ENCODE data around the gene COL18A1.
"Not testable (repeated sequence)": the region's sequence is repeated elsewhere in the genome, so short reads cannot be mapped to it uniquely, and the experiment has no call there.

The COL18A1 gene

DNA sequence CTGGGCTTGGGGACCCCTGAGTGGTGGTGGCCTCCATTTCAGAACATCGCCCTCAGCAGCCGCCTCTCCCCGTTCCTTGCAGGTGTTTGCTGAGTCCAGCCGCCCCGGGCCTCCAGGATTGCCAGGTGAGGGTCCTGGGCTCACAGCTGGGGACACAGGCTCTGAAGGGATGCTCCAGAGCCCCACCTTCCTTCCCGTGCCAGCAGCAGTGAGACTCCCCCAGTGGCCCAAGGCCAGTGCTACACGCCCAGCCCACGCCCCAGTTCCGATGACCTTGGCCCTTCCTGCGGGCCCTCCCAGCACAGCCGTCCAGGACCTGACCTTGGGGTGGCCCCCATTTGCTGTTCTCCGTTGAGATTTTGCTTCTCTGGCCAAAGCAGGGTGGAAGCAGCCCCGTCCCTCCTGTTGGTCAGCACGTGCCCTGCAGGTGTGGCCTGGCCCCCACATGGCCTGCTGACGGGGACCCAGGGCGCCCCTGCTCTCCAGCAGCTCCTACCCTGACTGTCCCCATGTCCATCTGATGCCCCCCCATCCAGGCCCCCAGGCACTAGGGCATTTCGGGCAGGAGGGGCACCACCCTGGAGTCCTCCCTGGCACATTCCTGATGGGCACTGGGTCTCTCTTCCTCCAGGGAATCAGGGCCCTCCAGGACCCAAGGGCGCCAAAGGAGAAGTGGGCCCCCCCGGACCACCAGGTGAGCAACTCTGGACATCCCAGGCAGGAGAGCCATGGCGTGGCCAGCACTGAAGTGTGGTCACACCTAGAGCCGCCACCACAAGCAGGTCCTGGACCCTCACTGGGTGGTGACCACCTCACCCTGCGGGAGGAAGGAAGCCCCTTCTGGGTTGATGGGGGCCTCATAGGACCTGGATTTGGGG is 92.2 kb downstream of the COL18A1 start:
- no peak for DNase-seq

DNA sequence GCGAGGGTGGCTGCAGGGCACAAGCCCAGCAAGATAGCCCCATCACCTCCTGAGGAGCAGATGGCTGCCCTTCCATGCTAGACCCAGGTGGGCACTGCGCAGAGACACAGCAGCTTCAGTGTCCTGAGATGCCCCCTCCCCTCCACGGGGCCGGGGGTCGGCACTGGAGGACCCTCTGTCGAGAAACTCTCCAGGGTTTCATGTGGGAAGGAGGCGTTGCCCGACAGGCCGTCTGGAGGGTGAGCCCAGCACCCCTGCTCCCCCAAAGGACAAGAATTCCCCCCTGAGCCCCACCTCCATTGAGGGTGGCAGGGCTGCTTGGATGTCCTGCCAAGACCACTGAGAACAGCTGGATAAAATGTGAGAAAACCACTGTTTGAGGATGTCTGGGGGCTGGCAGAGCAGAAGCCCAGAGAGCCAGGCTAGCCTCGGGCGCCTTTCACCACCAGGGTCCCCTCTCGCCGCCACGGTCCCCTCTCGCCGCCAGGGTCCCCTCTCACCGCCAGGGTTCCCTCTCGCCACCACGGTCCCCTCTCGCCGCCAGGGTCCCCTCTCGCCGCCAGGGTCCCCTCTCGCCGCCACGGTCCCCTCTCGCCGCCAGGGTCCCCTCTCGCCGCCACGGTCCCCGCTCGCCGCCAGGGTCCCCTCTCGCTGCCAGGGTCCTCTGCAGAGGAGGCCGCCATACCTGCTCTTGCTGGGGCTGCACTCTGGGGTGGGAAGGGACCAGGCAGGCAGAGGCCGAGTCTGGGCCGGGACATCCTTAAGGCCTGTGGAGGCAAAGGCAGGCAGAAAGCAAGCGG is 93.1 kb downstream of the COL18A1 start:
- DNase-seq, result no peak

GRCh38 chr21:45498646-45499000 is 93.7 kb downstream of the COL18A1 start:
- DNase-seq, result no peak

DNA sequence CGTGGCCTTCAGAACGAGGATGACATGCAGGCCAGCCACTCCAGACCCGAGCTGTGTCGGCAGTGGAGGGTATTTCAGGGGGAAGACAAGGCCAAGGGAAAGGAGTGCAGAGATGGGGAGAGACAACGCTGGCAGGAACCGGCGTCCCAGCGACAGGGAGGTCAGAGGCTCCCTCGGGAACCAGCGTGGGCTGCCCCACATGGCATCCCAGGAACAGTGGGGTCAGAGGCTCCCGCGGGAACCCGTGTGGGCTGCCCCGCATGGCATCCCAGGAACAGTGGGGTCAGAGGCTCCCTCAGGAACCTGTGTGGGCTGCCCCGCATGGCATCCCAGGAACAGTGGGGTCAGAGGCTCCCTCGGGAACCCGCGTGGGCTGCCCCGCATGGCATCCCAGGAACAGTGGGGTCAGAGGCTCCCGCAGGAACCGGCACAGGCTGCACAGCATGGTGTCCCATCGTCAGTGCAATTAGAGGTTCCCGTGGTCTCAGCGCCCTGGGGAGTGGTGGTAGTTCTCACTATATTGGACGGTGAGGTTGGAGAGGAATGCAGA is 94.3 kb downstream of the COL18A1 start:
- DNase-seq, result no peak

GRCh38 chr21:45499970-45500577 is 95.1 kb downstream of the COL18A1 start:
- no peak for DNase-seq

DNA sequence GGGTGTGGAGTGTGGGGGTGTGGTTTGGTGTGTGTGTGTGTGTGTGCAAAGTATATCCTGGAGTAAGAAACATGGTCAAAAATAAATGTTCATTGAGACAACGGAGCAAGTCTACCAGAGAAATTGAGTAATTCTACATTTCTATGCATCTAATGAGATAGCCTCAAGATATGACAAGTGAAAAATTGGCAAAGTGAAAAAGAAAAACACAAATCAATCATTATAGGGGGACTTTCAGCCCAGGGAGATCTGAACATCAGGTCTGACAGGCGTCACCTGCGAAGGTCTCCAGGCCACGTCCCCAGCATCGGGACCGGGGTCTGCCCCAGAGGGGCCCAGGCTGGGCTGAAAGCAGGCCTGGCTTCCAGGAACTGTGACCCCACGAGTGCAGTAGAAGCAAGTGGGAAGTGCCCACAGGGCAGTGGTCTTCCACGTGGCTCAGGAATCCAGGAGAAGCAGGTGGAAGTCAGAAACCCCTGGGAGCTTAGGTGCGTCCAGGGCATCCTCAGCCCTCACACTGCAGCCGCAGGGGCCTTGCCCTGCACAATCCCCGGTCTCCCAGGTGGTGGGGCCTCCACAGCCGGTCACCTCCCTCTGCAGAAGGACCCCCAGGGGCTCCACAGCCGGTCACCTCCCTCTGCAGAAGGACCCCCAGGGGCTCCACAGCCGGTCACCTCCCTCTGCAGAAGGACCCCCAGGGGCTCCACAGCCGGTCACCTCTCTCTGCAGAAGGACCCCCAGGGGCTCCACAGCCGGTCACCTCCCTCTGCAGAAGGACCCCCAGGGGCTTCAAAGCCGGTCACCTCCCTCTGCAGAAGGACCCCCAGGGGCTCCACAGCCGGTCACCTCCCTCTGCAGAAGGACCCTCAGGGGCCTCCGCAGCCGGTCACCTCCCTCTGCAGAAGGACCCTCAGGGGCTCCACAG is 96.4 kb downstream of the COL18A1 start:
- not testable (repeated sequence) for DNase-seq

GRCh38 chr21:45502006-45502345 is 97.0 kb downstream of the COL18A1 start:
- no peak for DNase-seq

- no peak for DNase-seq
These were observed 97.6 kb downstream of the COL18A1 start for GRCh38 chr21:45502600-45502999.

DNA sequence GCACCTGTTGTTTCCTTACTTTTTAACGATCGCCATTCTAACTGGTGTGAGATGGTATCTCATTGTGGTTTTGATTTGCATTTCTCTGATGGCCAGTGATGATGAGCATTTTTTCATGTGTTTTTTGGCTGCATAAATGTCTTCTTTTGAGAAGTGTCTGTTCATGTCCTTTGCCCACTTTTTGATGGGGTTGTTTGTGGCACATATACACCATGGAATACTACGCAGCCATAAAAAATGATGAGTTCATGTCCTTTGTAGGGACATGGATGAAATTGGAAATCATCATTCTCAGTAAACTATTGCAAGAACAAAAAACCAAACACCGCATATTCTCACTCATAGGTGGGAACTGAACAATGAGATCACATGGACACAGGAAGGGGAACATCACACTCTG is 98.3 kb downstream of the COL18A1 start:
- not testable (repeated sequence) for DNase-seq

DNA sequence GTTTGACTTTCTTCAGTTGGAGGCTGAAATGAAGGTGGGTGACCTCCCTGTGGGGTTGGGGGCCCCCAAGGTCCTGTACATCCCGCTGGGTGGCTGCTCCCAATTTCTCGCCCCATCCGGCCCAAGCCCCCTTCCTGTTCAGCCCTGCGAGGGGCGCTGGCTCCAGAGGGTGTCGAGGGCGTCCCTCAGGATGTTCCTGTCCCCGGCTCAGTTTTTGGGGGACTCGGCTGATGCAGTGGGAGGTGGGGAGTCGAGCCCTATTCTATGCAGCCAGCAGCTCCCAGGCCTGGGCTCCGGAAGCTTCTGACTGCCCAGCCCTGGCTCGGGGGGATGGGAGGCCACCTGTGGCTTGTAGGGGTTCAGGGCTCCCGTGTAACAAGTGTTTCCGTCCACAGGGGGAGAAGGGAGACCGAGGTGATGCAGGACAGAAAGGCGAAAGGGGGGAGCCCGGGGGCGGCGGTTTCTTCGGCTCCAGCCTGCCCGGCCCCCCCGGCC is 99.1 kb downstream of the COL18A1 start:
- no peak for DNase-seq

DNA sequence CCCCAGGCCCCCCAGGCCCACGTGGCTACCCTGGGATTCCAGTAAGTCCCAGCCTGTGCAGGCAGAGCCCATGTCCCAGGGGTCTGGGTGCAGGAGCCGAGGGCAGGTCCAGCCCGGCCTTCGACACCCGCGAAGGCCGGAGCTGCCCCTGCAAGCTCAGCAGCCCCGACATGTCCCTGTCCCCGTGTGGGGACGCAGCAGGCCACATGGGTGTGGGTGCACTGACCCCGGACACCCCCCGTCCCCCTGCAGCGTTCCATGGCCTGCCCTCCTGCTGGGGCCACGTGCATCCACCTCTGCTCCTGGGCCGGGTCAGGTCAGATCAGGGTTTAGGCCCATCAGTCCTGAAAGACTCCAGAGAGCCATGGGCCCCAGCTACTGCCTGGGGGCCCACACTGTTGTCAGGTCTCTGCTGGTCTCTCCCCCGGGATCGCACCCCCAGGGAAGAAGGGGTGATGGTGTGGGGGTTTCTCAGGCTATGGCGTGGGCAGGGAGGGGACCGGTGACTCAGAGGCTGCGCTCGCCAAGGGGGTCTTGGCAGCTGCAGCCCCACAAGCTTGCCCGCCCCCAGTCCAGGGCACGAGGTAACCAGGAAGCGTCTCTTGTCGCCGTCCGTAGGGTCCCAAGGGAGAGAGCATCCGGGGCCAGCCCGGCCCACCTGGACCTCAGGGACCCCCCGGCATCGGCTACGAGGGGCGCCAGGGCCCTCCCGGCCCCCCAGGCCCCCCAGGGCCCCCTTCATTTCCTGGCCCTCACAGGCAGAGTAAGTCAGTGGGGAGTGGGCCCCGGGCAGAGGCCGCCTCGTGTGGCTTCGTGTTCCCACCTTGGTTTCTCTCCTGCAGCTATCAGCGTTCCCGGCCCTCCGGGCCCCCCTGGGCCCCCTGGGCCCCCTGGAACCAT is 99.8 kb downstream of the COL18A1 start:
- DNase-seq, result no peak

GRCh38 chr21:45505416-45506021 is 100.6 kb downstream of the COL18A1 start:
- no peak for DNase-seq

DNA sequence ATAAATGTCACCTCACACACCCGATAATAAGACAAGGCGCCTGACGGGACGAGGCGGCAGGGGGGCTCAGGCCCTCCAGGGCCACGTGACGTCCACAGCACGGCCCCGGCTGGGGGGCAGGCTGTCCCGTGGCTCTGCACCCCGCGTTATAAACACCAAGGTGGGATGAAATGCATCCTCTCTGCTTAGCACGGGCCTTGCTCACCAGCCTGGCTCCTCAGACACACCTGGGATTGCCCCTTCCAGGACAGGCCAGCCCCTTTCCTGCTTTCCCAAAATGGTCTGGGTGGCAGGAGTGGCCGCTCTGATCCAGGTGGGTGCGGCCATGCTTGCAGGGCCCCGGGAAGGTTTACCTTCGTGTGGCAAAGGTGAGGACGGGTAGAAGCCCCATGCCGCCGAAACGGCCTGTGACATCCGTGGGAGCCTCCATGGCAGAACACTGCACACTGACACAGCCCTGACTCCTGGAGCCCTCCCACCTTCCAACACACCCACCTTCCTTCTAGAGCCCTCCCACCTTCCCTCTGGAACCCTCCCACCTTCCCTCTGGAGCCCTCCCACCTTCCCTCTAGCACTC is 101.4 kb downstream of the COL18A1 start:
- DNase-seq, result no peak

- DNase-seq, result no peak
These were observed 102.0 kb downstream of the COL18A1 start for GRCh38 chr21:45506836-45507522.

- no peak for DNase-seq
These were observed 102.5 kb downstream of the COL18A1 start for GRCh38 chr21:45507523-45507875.

DNA sequence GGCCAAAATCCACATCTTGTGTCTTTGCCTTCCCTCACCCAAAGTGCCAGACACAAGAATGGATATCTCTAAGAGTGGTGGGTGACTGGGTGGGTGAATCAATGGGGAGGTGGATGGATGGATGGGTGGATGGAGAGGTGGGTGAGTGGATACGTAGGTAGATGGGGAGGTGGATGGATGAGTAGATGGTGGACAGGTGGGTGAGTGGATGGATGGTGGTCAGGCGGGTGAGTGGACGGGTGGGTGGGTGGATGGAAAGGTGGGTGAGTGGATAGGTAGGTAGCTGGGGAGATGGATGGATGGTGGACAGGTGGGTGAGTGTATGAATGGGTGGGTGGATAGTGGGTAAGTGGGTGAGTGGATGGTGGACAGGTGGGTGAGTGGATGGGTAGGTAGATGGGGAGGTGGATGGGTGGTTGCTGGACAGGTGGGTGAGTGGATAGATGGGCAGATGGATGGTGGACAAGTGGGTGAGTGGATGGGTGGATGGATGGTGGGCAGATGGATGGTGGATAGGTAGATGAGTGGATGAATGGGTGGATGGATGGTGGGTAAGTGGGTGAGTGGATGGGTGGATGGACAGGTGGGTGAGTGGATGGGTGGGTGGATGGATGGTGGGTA is 103.0 kb downstream of the COL18A1 start:
- no peak for DNase-seq

- DNase-seq, result no peak
These were observed 103.9 kb downstream of the COL18A1 start for GRCh38 chr21:45508607-45509565.
